ELF-1 (cell line): ENCODE measurements around the gene LRP6.
A peak's percentile ranks its signal among the peaks of the same experiment; 100 is the strongest.
"Not testable (repeated sequence)": the region's sequence is repeated elsewhere in the genome, so short reads cannot be mapped to it uniquely, and the experiment has no call there.

ENCODE experiments used
- DNase-seq: peaks from one replicate; pipeline ENCODE4 v3.0.0-alpha.2; 2016; ENCODE audit warnings: low read depth, low spot score

Gene LRP6

DNA sequence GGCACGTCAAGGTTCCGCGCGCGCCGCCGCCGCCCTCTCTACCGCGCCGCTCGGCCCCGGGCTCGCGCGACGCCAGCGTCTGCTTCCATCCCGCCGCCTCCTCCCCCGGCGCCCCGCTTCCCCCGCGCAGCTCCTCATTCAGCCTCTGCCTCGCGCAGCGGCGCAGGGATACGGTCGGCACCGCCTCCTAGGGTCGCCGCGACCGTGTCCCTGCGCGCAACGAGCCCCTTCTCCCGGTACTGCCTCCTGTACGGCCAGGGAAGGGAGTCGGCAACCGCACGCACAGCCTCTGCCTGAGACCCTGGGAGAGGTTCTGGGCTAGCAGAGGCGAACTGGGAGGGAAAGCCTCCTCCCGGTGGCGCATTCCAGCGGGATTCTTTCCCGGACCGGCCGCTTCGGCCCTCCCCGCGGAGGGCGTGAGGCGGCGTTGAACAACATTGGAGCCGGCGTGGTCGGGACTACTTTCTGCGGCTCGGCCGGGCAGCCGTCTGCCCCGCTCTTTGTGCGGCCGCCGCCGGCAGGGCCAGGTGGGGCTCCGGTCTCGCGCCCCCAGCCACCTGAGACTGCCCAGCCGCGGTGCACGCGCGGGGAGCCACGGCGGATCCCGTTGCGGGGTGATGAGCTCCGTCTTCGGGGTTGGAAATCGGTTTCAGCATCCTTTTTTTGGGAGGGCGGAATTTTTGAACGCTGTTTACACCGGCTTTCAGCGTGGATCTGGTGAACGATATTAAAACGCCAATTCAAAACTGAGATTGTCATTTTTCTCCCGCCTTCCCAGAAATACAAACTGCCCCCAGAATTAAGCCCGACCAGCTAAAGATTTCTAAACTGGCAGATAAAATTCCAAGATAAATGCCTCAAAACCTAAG, at the start of gene LRP6:
LRP6 (minus strand) TSS at position 172 of the 869 bp plus-strand sequence. CDS start 309 bp downstream, outside the sequence.
- DNase-seq = peak; percentile 96

DNA sequence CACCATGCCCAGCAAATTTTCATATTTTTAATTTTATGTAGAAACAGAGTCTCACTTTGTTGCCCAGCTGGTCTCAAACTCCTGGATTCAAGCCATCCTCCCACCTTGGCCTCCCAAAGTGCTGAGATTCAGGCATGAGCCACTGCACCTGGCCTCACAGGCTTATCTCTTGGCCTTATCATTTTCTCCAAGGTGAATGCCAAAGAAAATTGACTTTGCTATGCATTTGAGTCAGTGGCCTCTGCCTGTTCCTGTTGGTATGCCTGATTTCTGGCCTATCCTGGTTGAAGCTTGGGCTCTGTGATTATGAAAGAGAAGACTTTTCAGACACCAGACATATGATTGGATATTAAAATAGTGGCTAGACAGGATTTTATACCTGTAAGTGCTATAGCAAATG, 49.0 kb upstream of the LRP6 start:
- DNase-seq = no peak

- not testable (repeated sequence) for DNase-seq
Measured at GRCh38 chr12:12310695-12311094, 43.9 kb upstream of the LRP6 start.

DNA sequence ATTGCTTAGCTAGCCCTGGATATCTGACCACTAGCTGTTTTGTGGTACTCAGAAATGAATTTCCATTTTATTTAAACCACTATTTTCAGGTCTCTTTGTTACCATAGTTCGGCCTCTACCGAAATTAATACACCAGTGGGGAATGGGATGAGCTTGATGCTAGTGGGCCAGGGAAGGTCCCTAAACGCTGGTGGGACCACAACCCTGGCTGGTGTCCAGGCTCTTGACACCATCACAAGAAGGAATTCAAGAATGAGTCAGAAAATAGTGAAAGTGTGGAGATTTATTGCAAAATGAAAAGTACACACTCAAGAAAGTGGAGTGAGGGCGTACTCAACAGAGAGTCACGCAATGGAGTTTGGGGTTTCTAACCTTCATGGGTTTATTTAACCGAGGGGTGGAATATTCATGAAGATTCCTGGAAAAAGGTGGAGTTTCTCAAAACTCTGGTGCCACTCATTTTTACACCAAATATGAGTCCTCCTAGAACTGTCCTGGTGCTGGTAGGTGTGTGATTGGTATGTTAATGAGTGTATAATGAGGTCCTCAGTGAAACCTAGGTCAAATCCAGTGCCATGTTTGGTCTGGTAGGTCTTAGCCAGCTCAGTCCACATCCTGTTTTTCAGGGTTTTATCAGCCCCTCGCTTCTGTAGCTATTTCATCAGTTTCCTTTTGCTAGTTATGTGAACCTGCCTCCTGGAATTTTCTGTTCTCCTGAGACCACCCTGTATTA, 38.9 kb upstream of the LRP6 start:
- DNase-seq = no peak

DNA sequence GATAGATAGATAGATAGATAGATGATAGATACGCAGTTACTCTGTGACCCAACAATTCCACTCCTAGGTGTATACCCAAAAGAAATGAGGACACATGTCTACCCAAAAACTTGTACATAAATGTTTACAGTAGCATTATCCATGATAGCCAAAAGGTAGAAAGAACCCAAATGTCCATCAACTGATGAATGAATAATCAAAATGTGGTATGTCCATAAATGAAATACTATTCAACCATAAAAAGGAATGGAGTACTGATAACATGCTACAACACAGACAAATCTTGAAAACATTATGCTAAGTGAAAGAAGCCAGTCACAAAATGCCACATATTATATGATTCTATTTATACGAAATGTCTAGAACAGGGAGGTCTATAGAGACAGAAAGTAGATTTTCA, 36.1 kb upstream of the LRP6 start:
- no peak for DNase-seq

- DNase-seq = no peak
Measured at GRCh38 chr12:12301122-12301521, 34.3 kb upstream of the LRP6 start.

GRCh38 chr12:12297201-12297830, 30.5 kb upstream of the LRP6 start:
- peak; percentile 81 for DNase-seq

GRCh38 chr12:12294215-12295005, 27.6 kb upstream of the LRP6 start:
- peak; percentile 85 for DNase-seq

DNA sequence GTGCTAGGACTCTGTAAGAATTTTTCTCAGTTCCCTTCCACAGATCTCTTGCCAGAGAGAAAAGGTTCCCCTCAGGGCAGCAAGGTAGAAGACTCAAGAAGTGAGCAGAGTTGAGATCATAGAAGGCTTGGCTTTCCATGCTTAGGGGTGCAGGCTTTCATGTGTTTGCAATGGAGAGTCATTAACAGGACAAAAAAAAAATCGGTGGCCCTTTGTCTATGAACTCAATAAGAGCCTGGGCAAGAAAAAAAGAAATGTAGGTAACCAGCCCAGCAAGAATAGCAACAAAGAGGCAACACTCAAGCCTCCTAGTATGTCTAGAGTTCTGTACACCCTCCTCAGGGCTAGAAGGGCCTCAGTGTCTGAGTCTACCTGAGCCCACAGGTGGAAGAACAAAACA, 23.4 kb upstream of the LRP6 start:
- peak; percentile 12 for DNase-seq

- DNase-seq = no peak
Measured at GRCh38 chr12:12286441-12286840, 19.6 kb upstream of the LRP6 start.

GRCh38 chr12:12282761-12283425, 16.0 kb upstream of the LRP6 start:
- DNase-seq = no peak

GRCh38 chr12:12282202-12282601, 15.4 kb upstream of the LRP6 start:
- no peak for DNase-seq

- DNase-seq = no peak
Measured at GRCh38 chr12:12281134-12281533, 14.3 kb upstream of the LRP6 start.

DNA sequence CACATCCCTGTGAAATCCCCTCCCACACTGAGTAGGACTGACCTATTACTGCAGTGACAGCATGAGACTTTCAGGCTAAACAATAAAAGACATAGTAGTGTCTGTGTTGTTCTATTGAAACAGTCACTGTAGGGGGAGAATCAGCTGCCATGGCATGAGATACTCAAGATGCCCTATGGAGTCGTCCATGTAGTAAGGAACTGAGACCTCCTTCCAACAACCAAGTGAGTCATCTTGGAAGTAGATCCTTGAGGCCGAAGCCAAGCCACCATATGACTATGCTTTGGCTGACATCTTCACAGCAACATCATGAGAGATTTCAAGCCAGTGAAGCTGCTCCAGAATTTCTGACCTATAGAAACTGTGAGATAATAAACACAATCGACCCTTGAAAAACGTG, 12.1 kb upstream of the LRP6 start:
- no peak for DNase-seq

GRCh38 chr12:12275874-12276273, 9.0 kb upstream of the LRP6 start:
- DNase-seq = no peak

- DNase-seq = no peak
Measured at GRCh38 chr12:12273291-12273957, 6.6 kb upstream of the LRP6 start.

- no peak for DNase-seq
Measured at GRCh38 chr12:12272869-12273268, 6.0 kb upstream of the LRP6 start.

GRCh38 chr12:12270226-12270625, 3.4 kb upstream of the LRP6 start:
- no peak for DNase-seq

DNA sequence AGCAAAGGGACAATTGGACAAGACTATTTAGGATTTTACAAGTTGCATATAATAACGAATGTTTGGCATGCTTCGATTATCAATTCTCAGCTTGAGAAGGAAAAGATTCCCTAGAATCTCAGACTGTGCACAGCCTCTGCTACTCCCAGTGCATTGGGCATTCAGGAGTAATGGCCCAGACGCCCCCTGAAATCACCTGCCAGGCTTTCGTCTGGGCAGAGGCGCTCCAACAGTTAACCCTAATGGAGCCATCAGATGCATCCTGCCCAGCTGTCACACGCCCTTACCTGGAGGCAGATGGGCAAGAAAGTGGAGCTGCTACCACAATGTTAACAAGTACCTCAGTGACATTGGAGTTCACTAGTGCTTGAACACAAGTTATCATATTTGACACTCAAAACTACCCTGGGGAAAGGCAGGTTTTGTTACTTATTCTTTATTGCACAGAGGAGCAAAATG, 927 bp upstream of the LRP6 start:
- DNase-seq = peak; percentile 44

DNA sequence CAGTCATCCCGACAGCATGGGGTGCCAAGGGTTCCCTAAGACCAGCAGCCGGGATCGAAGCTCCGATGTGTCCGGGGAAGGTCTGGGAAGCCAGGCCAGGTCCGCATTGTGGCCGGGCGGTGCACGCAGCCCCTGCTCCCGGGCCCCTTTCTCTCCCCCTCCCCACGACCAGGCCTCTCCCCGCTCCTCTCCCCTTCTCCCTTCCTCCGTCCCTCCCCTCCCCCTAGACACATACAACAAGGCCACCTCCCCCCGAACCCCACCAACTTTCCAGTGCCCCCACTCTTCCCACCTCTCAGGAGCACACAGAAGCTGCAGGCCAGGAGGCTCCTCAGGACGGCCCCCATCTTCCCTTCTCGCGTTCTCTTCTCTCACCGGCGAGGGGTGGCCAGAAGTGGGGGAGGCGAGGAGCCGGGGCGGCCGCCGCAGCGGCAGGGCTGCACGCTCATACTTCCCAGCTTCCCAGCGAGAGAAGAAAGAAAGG, 413 bp downstream of the LRP6 start:
- DNase-seq = no peak
